Hepatocyte (in vitro differentiated cells): ENCODE data around the gene GPR52. TPM values are rescaled to one million over a fixed set of nuclear protein-coding genes. Genes with fewer than 3 reads are reported as not detected.

Source experiments
- DNase-seq: peaks from one replicate; pipeline ENCODE4 v3.0.0-alpha.2; 2016; ENCODE audit warnings: low spot score
- H2AFZ ChIP-seq: fragments of 200-600 bp; sonication (generic); 2 replicates; pipeline ENCODE4 v1.6.0; 2016; ENCODE audit warnings: antibody characterized with exemption, mild to moderate bottlenecking
- H3K27ac ChIP-seq: fragments of 200-600 bp; sonication (generic); 2 replicates; pipeline ENCODE4 v1.5.1; 2016; ENCODE audit warnings: mild to moderate bottlenecking
- H3K27me3 ChIP-seq: fragments of 200-600 bp; sonication (generic); 2 replicates; pipeline ENCODE4 v1.6.1; 2016
- H3K36me3 ChIP-seq: fragments of 200-600 bp; sonication (generic); replicated peaks from 2 replicates; pipeline ENCODE4 v1.5.1; 2016; ENCODE audit warnings: low read depth; ENCODE audit not compliant: insufficient read depth
- H3K4me1 ChIP-seq: fragments of 200-600 bp; sonication (generic); 2 replicates; pipeline ENCODE4 v1.5.1; 2016; ENCODE audit warnings: mild to moderate bottlenecking, moderate library complexity; ENCODE audit not compliant: insufficient read depth
- H3K4me2 ChIP-seq: fragments of 200-600 bp; sonication (generic); 2 replicates; pipeline ENCODE4 v1.6.0; 2016
- H3K4me3 ChIP-seq: fragments of 200-600 bp; sonication (generic); 2 replicates; pipeline ENCODE4 v1.5.1; 2016; ENCODE audit warnings: mild to moderate bottlenecking
- H3K79me2 ChIP-seq: fragments of 200-600 bp; sonication (generic); 2 replicates; pipeline ENCODE4 v1.6.0; 2017; ENCODE audit warnings: mild to moderate bottlenecking
- H3K9me2 ChIP-seq: fragments of 200-600 bp; sonication (generic); replicated peaks from 2 replicates; pipeline ENCODE4 v1.6.0; 2017; ENCODE audit warnings: mild to moderate bottlenecking; ENCODE audit not compliant: insufficient read depth
- H3K9me3 ChIP-seq: fragments of 200-600 bp; sonication (generic); 2 replicates; pipeline ENCODE4 v1.5.1; 2016; ENCODE audit warnings: low read depth, mild to moderate bottlenecking
- H4K20me1 ChIP-seq: fragments of 200-600 bp; sonication (generic); 2 replicates; pipeline ENCODE4 v1.6.0; 2016; ENCODE audit warnings: mild to moderate bottlenecking; ENCODE audit not compliant: insufficient read depth, poor library complexity, severe bottlenecking
- EZH2 ChIP-seq: fragments of 200-600 bp; sonication (generic); IDR thresholded peaks from 2 replicates; pipeline ENCODE4 v1.6.1; 2016; ENCODE audit warnings: antibody characterized with exemption, mild to moderate bottlenecking, borderline replicate concordance
- EZH2phosphoT487 ChIP-seq: fragments of 200-600 bp; sonication (generic); IDR thresholded peaks from one replicate; pipeline ENCODE4 v1.6.1; 2018; ENCODE audit warnings: antibody characterized with exemption, mild to moderate bottlenecking, low read depth, moderate library complexity; ENCODE audit not compliant: unreplicated experiment, severe bottlenecking
- WGBS: methylation state at CpG from one replicate; pipeline ENCODE4 v1.1.6; 2016; ENCODE audit warnings: low lambda C conversion rate; ENCODE audit errors: missing lambda C conversion rate; 5-methylcytosine and 5-hydroxymethylcytosine counted together
- polyA plus RNA-seq: library from polyadenylated mRNA; unstranded; fragments of >200 nt; fragmentation: Nextera tagmentation; extraction: Ambion mirVana; gene quantifications from 2 replicates; pipeline ENCODE4 v1.2.1, GENCODE V29; 2016
- total RNA-seq: library from RNA; depleted of rRNA; stranded (reverse); fragments of >200 nt; gene quantifications from 2 replicates; pipeline ENCODE4 v1.2.3, GENCODE V29; 2014
- TF ChIP-seq, protein P1 (sequence below): fragments of 200-600 bp; sonication (generic); IDR thresholded peaks from 2 replicates; pipeline ENCODE4 v1.5.1; 2016; ENCODE audit warnings: antibody characterized with exemption, mild to moderate bottlenecking; ENCODE audit not compliant: poor library complexity

GPR52 gene
- total and polyA plus RNA-seq, 2 experiments from 2014 or later, result 1.6 TPM; not detected in 1

DNA sequence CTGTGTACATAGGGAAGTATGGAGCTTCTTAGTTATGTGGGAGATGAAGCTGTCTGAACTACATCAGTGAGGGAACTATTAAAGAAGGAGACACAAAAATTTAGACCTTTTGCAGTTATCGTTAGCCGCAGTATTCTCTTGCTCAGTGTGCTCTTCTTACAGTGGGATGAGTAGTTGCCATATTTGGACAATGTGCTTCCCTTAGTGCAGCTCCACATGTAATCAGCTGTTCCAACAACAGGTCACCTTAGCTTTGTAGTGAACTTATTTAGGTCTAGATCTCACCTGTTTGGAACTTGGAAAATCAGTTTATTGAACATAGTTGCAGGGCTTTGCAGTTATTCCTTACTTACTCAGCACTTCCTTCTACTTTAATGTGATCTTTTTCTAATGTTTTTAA, 18.1 kb downstream of the GPR52 start:
- H2AFZ ChIP-seq, result no peak overlapping the region
- H3K27ac ChIP-seq, result no peak overlapping the region
- no peaks in the 10 kb centered on the region for H4K20me1 ChIP-seq
- 96% methylated on average over 2 of the region's 2 CpGs for WGBS
- no peaks in the 10 kb centered on the region for H3K27me3 ChIP-seq
- no peaks in the 10 kb centered on the region for H3K9me3 ChIP-seq
- no peak overlapping the region for H3K4me2 ChIP-seq
- H3K4me1 ChIP-seq, result no peaks in the 10 kb centered on the region
- no peaks in the 10 kb centered on the region for H3K36me3 ChIP-seq
- no peaks in the 10 kb centered on the region for H3K79me2 ChIP-seq
- no peaks in the 10 kb centered on the region for H3K9me2 ChIP-seq
- H3K4me3 ChIP-seq, result no peak overlapping the region
- no peak for TF ChIP-seq EZH2phosphoT487
- TF ChIP-seq, protein P1, sequence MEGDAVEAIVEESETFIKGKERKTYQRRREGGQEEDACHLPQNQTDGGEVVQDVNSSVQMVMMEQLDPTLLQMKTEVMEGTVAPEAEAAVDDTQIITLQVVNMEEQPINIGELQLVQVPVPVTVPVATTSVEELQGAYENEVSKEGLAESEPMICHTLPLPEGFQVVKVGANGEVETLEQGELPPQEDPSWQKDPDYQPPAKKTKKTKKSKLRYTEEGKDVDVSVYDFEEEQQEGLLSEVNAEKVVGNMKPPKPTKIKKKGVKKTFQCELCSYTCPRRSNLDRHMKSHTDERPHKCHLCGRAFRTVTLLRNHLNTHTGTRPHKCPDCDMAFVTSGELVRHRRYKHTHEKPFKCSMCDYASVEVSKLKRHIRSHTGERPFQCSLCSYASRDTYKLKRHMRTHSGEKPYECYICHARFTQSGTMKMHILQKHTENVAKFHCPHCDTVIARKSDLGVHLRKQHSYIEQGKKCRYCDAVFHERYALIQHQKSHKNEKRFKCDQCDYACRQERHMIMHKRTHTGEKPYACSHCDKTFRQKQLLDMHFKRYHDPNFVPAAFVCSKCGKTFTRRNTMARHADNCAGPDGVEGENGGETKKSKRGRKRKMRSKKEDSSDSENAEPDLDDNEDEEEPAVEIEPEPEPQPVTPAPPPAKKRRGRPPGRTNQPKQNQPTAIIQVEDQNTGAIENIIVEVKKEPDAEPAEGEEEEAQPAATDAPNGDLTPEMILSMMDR, result no peak
- DNase-seq, result no peak

- Histone ChIP-seq H2AFZ (no peak overlapping the region), H3K9me2 (no peaks in the 10 kb centered on the region), H3K4me1 (no peaks in the 10 kb centered on the region), H3K27ac (no peak overlapping the region), H3K4me3 (no peak overlapping the region), H3K79me2 (no peaks in the 10 kb centered on the region), H3K36me3 (no peaks in the 10 kb centered on the region), H3K27me3 (no peaks in the 10 kb centered on the region), H4K20me1 (no peaks in the 10 kb centered on the region), H3K9me3 (no peaks in the 10 kb centered on the region), H3K4me2 (no peak overlapping the region)
- no peak for TF ChIP-seq EZH2phosphoT487
- DNase-seq, result no peak
- 94% methylated on average over 8 of the region's 8 CpGs for WGBS
These were observed 18.8 kb downstream of the GPR52 start for GRCh38 chr1:174466607-174467006.

GRCh38 chr1:174469052-174469451, 21.3 kb downstream of the GPR52 start:
- Histone ChIP-seq H3K9me2 (no peaks in the 10 kb centered on the region), H2AFZ (no peak overlapping the region), H3K9me3 (no peaks in the 10 kb centered on the region), H3K36me3 (no peaks in the 10 kb centered on the region), H3K79me2 (no peaks in the 10 kb centered on the region), H3K27me3 (no peaks in the 10 kb centered on the region), H3K4me3 (no peak overlapping the region), H4K20me1 (no peaks in the 10 kb centered on the region), H3K27ac (no peak overlapping the region), H3K4me1 (no peaks in the 10 kb centered on the region), H3K4me2 (no peak overlapping the region)
- WGBS, result 57% methylated on average over 2 of the region's 2 CpGs
- TF ChIP-seq, protein P1, result no peak
- TF ChIP-seq EZH2phosphoT487, result no peak
- no peak for TF ChIP-seq EZH2
- no peak for DNase-seq

- no peaks in the 10 kb centered on the region for H3K4me1 ChIP-seq
- H4K20me1 ChIP-seq, result no peaks in the 10 kb centered on the region
- H3K4me2 ChIP-seq, result no peak overlapping the region
- no peaks in the 10 kb centered on the region for H3K36me3 ChIP-seq
- no peak overlapping the region for H3K4me3 ChIP-seq
- WGBS, result 43% methylated on average over 1 of the region's 1 CpG
- no peaks in the 10 kb centered on the region for H3K9me2 ChIP-seq
- DNase-seq, result no peak
- H3K9me3 ChIP-seq, result no peaks in the 10 kb centered on the region
- no peaks in the 10 kb centered on the region for H3K79me2 ChIP-seq
- no peak overlapping the region for H3K27ac ChIP-seq
- no peak overlapping the region for H2AFZ ChIP-seq
- no peaks in the 10 kb centered on the region for H3K27me3 ChIP-seq
- TF ChIP-seq, protein P1, result no peak
- no peak for TF ChIP-seq EZH2phosphoT487
- no peak for TF ChIP-seq EZH2
These were observed 21.9 kb downstream of the GPR52 start for GRCh38 chr1:174469687-174470086.
